Left lobe of liver (tissue), 2 donors: ENCODE results near the gene MINDY4. TPM values are rescaled to one million over a fixed set of nuclear protein-coding genes. Genes with fewer than 3 reads are reported as not detected.
A peak's percentile ranks its signal among the peaks of the same experiment; 100 is the strongest.

Source experiments
- ATAC-seq: fragments of 200-7000 bp; cut with Tn5 transposase; one replicate; pipeline ENCODE4 v1.9.1; 2020; ENCODE audit warnings: mild to moderate bottlenecking, moderate library complexity
- DNase-seq: peaks from one replicate; pipeline ENCODE4 v3.0.0-alpha.2; 2020; ENCODE audit warnings: low spot score
- total RNA-seq: library from RNA; stranded (reverse); gene quantifications from one replicate; pipeline ENCODE4 v1.2.1, GENCODE V29; 2021
- donor health status: DM: no; HTN: no; CAD: no; lungs with moderate emphysema.
- donor health status: DM: no; HTN: yes; CAD: no.

MINDY4 gene
- total RNA-seq, 1 donor from 2014 or later: 2.3 TPM

GRCh38 chr7:30846378-30846777 is 75.2 kb downstream of the MINDY4 start:
- ATAC-seq: no peak
- DNase-seq: no peak

- no peak for DNase-seq
- peak; percentile 49 for ATAC-seq
Measured at GRCh38 chr7:30848121-30848855, 77.1 kb downstream of the MINDY4 start.

GRCh38 chr7:30849565-30849964 is 78.3 kb downstream of the MINDY4 start:
- no peak for DNase-seq
- no peak for ATAC-seq

- DNase-seq (no peak), ATAC-seq (no peak)
Measured at GRCh38 chr7:30850426-30850825, 79.2 kb downstream of the MINDY4 start.

GRCh38 chr7:30851651-30852307 is 80.6 kb downstream of the MINDY4 start:
- ATAC-seq (no peak), DNase-seq (no peak)

GRCh38 chr7:30852308-30852684 is 81.1 kb downstream of the MINDY4 start:
- ATAC-seq: no peak
- no peak for DNase-seq

GRCh38 chr7:30852744-30853288 is 81.6 kb downstream of the MINDY4 start:
- ATAC-seq (no peak), DNase-seq (no peak)

GRCh38 chr7:30853576-30853975 is 82.4 kb downstream of the MINDY4 start:
- DNase-seq: no peak
- no peak for ATAC-seq

- no peak for DNase-seq
- no peak for ATAC-seq
Measured at GRCh38 chr7:30855936-30856335, 84.7 kb downstream of the MINDY4 start.

GRCh38 chr7:30858576-30858975 is 87.4 kb downstream of the MINDY4 start:
- no peak for DNase-seq
- no peak for ATAC-seq

- ATAC-seq (no peak), DNase-seq (no peak)
Measured at GRCh38 chr7:30859202-30859939, 88.2 kb downstream of the MINDY4 start.

- no peak for ATAC-seq
- DNase-seq: no peak
Measured at GRCh38 chr7:30859940-30860496, 88.8 kb downstream of the MINDY4 start.

GRCh38 chr7:30861612-30862011 is 90.4 kb downstream of the MINDY4 start:
- DNase-seq: no peak
- ATAC-seq: no peak

- DNase-seq (no peak), ATAC-seq (no peak)
Measured at GRCh38 chr7:30862995-30863705, 91.9 kb downstream of the MINDY4 start.

- no peak for DNase-seq
- no peak for ATAC-seq
Measured at GRCh38 chr7:30863706-30864035, 92.5 kb downstream of the MINDY4 start.

- DNase-seq (no peak), ATAC-seq (no peak)
Measured at GRCh38 chr7:30864101-30864500, 92.9 kb downstream of the MINDY4 start.

GRCh38 chr7:30865076-30865475 is 93.9 kb downstream of the MINDY4 start:
- no peak for ATAC-seq
- no peak for DNase-seq

- no peak for DNase-seq
- ATAC-seq: no peak
Measured at GRCh38 chr7:30865821-30866220, 94.6 kb downstream of the MINDY4 start.

GRCh38 chr7:30866939-30867338 is 95.7 kb downstream of the MINDY4 start:
- ATAC-seq: peak; percentile 23
- no peak for DNase-seq

GRCh38 chr7:30867483-30867882 is 96.3 kb downstream of the MINDY4 start:
- peak; percentile 77 for ATAC-seq
- DNase-seq: peak; percentile 58
